CD4-positive, alpha-beta T cell treated with Interleukin-12 subunit alpha and Interleukin-12 subunit beta, for 1 hour (primary cell): ENCODE results near the gene EDEM1.
"Not testable (repeated sequence)": the region's sequence is repeated elsewhere in the genome, so short reads cannot be mapped to it uniquely, and the experiment has no call there.

ENCODE experiments used
- DNase-seq: peaks from one replicate; pipeline ENCODE4 v3.0.0-alpha.2; 2020

EDEM1 gene

GRCh38 chr3:5179036-5179435 is 8.5 kb upstream of the EDEM1 start:
- not testable (repeated sequence) for DNase-seq

GRCh38 chr3:5181469-5182141 is 5.9 kb upstream of the EDEM1 start:
- no peak for DNase-seq

GRCh38 chr3:5183714-5184113 is 3.8 kb upstream of the EDEM1 start:
- DNase-seq = not testable (repeated sequence)

- DNase-seq = no peak
These were observed 3.0 kb upstream of the EDEM1 start for GRCh38 chr3:5184499-5184898.

DNA sequence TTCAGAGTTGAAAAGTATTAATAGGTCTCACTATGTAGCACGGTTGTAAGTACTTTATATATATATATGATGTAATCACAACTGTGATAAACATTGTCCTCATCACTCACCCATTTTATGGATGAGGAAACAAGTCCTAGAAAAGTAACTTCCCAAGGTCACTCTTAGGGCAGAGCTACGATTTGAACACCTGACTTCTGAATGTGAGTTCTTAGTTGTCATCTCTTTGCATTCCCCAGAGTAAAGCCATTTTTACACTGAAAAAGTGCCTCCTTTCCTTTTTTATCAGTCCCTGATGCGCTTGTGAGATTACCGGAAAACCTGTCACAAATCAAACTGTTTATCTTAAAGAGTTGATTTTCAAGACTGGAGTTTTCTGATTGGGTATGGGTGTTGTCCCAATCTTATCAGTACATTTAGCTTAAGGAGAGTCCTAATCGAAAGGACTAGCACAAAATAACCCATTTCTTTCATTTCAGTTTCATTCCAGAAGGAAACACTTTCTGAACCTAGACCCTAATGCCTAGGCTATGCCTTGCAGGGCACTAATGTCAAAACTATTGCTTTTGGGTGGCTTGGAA is 2.3 kb upstream of the EDEM1 start:
- DNase-seq = no peak

GRCh38 chr3:5186089-5186857 is 1.2 kb upstream of the EDEM1 start:
- no peak for DNase-seq

- no peak for DNase-seq
These were observed 700 bp upstream of the EDEM1 start for GRCh38 chr3:5186858-5187155.

DNA sequence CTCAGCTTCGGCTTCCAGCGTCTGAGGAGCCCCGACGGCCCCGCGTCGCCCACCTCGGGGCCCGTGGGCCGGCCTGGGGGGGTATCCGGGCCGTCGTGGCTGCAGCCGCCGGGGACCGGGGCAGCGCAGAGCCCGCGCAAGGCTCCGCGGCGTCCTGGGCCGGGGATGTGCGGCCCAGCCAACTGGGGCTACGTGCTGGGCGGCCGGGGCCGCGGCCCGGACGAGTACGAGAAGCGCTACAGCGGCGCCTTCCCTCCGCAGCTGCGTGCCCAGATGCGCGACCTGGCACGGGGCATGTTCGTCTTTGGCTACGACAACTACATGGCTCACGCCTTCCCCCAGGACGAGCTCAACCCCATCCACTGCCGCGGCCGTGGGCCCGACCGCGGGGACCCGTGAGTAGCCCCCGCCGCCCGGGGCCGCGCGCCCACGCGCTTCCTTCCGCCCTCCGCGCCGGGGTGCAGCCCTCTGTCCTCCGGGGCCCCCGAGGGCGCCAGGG is 462 bp downstream of the EDEM1 start:
- DNase-seq = peak; percentile 53

- peak; percentile 63 for DNase-seq
These were observed 1.1 kb downstream of the EDEM1 start for GRCh38 chr3:5188419-5189221.

- no peak for DNase-seq
These were observed 2.8 kb downstream of the EDEM1 start for GRCh38 chr3:5190147-5190791.

- DNase-seq = no peak
These were observed 4.2 kb downstream of the EDEM1 start for GRCh38 chr3:5191555-5192304.

GRCh38 chr3:5192571-5193365 is 5.3 kb downstream of the EDEM1 start:
- DNase-seq = no peak

DNA sequence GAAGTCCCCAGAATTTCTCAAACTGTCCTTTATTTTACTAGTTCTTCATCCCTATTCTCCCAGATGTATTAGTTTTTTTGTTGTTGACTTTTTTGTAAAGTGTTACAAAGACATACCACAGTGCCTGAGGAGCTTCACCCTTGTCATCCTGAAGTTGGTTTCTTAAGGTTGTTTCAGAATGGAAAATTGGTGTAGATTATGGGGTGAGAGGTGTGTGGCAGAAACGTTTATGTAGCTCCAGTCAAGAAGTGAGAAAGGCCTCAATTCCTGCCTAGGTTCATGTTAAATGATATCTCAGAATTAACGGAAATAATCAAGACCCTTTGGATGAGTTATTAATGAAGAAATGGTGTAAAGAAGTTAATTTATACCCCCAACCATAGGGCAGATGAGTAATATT is 6.8 kb downstream of the EDEM1 start:
- no peak for DNase-seq

DNA sequence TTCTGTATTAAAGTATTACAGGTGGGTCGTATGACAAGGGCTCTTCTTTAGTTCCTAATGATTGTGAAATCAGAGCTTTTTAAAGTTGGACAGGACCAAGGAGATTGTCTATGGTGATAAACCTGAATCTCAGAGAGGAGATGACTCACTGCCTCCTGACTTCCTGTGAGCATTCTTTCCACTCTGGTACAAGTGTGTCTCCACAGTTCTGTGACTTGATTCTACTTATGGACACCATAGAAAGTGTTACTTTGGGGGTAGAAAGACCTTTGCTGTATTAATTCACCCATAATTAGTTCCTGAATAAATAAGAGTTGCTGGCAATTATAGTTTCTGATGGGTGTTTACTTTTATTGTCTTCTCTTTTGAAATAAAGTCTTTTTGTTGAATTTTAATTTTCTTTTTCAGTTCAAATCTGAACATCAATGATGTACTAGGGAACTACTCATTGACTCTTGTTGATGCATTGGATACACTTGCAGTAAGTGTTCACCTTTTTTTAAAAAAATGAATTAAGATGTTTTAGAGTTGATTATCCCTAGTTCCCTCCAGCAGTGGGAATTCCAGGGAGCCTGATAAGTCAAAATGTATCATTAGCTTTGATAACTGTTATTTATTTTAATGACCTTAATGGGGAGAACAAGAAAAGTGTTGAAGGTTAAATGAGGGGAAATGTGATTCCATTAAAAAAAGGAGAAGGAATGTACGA is 7.4 kb downstream of the EDEM1 start:
- DNase-seq = peak; percentile 69

GRCh38 chr3:5195605-5196004 is 8.1 kb downstream of the EDEM1 start:
- DNase-seq = peak; percentile 41

DNA sequence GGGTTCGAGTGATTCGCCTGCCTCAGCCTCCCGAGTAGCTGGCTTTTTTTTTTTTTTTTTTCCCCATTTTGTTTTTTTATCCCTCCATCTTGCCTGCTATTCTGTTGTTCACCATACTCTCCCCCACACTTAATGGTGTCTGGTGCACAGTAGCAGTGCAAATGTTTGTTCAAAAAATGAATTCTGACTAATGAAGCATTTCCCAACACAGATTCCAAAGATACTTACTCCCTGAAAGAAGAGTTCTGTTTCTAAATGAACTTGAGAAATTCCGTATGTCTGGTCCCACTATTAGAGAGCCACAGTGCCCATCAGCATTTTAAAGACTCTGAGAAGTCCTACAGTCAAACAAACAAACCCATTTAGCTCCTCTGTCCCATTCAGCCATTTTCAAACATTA is 9.5 kb downstream of the EDEM1 start:
- DNase-seq = no peak

DNA sequence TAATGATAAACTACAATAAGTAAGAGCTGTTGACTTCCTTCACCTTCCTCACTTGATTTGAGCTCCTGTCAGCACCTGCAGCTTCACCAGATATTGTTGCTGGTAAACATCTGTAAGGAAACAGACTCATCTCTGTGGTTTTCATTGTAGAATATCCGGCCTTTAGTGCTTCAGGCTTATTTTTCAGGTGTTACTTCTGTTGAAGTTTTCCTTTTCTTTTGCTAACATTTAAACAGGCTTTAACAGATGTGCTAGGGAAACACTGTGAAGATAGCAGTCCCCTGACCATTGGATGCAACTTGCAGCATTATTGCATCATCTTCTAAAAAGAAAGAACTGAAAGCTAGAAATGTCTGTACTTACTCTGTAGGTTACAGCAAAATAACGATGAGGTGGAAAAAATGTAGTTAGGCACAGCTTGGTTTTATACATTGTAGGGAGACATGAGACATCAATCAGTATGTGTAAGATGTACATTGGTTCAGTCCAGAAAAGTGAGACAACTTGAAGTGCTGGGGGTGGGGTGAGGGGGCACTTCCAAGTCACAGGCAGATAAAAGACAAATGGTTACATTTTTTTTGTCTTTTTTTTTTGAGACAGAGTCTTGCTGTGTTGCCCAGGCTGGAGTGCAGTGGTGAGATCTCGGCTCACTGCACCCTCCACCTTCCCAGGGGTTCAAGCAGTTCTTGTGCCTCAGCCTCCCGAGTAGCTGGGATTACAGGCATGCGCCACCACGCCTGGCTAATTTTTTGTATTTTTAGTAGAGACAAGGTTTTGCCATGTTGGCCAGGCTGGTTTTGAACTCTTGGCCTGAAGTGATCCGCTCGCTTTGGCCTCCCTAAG is 10.2 kb downstream of the EDEM1 start:
- DNase-seq = peak; percentile 72

- no peak for DNase-seq
These were observed 10.8 kb downstream of the EDEM1 start for GRCh38 chr3:5198313-5198677.

DNA sequence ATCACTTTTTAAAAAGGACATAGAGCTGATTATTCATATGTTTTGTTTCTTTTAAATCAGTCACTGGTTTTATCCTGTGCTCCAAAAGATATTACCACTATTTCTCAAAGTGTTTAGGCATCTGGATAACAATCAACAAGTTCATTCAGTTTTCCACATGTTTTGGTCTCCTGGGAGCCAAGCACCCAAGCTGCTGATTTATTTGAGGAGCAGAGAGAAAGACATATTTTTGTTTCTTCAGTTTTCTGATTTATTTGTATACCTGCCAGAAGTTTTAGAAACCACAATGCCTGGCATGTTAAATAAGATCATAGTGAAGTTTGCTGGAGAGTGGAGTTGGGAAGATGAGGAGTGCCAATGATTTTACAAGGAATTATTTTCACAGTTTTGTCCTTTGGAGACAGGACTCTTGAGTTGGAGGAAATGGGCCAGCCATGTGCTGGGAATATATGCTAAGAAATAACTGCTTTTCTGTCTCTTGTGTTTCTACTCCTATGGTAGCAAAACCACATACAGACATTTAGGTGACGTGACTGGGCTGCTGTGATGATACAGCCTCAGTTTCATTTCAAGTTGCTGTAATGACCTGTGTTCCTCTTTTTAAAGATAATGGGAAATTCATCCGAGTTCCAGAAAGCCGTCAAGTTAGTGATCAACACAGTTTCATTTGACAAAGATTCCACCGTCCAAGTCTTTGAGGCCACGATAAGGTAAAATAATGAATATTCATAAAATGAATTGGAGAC is 11.7 kb downstream of the EDEM1 start:
- DNase-seq = peak; percentile 33
